GM23248 (cell line): ENCODE results near the gene MALL. TPM values are rescaled to one million over a fixed set of nuclear protein-coding genes. Genes with fewer than 3 reads are reported as not detected.
A peak's percentile ranks its signal among the peaks of the same experiment; 100 is the strongest.

Experiments
- DNase-seq: peaks from one replicate; pipeline ENCODE4 v3.0.0-alpha.2; 2015
- H2AFZ ChIP-seq: fragments of 200-600 bp; sonication (generic); 2 replicates; pipeline ENCODE4 v1.6.1; 2016; ENCODE audit warnings: antibody characterized with exemption
- H3F3A ChIP-seq: fragments of 200-600 bp; sonication (generic); 2 replicates; pipeline ENCODE4 v1.6.1; 2016; ENCODE audit warnings: mild to moderate bottlenecking, antibody characterized with exemption, mixed run types; ENCODE audit not compliant: insufficient read depth
- H3K27ac ChIP-seq: fragments of 200-600 bp; sonication (generic); 2 replicates; pipeline ENCODE4 v1.5.1; 2016; ENCODE audit warnings: mild to moderate bottlenecking
- H3K27me3 ChIP-seq: fragments of 200-600 bp; sonication (generic); replicated peaks from 2 replicates; pipeline ENCODE4 v1.6.1; 2016; ENCODE audit warnings: mild to moderate bottlenecking; ENCODE audit not compliant: insufficient read depth
- H3K36me3 ChIP-seq: fragments of 200-600 bp; sonication (generic); 2 replicates; pipeline ENCODE4 v1.6.1; 2016; ENCODE audit warnings: low read depth, mild to moderate bottlenecking
- H3K4me1 ChIP-seq: fragments of 200-600 bp; sonication (generic); 2 replicates; pipeline ENCODE4 v1.6.1; 2016; ENCODE audit warnings: mild to moderate bottlenecking; ENCODE audit not compliant: insufficient read depth
- H3K4me2 ChIP-seq: fragments of 200-600 bp; sonication (generic); one replicate; pipeline ENCODE4 v1.6.1; 2016; ENCODE audit warnings: mild to moderate bottlenecking; ENCODE audit not compliant: unreplicated experiment
- H3K4me3 ChIP-seq: fragments of 200-600 bp; sonication (generic); 2 replicates; pipeline ENCODE4 v1.5.1; 2016; ENCODE audit warnings: mild to moderate bottlenecking
- H3K79me2 ChIP-seq: fragments of 200-600 bp; sonication (generic); 2 replicates; pipeline ENCODE4 v1.6.1; 2016; ENCODE audit warnings: mild to moderate bottlenecking; ENCODE audit not compliant: insufficient read depth
- H3K9ac ChIP-seq: fragments of 200-600 bp; sonication (generic); 2 replicates; pipeline ENCODE4 v1.6.1; 2016; ENCODE audit warnings: mild to moderate bottlenecking
- H3K9me2 ChIP-seq: fragments of 200-600 bp; sonication (generic); 2 replicates; pipeline ENCODE4 v1.6.1; 2016; ENCODE audit warnings: mixed run types, mild to moderate bottlenecking, moderate library complexity; ENCODE audit not compliant: insufficient read depth
- H3K9me3 ChIP-seq: fragments of 200-600 bp; sonication (generic); one replicate; pipeline ENCODE4 v1.6.1; 2017; ENCODE audit warnings: low read depth
- H4K20me1 ChIP-seq: fragments of 200-600 bp; sonication (generic); 2 replicates; pipeline ENCODE4 v1.6.0; 2016; ENCODE audit not compliant: insufficient read depth
- EZH2 ChIP-seq: fragments of 200-600 bp; sonication (generic); IDR thresholded peaks from 2 replicates; pipeline ENCODE4 v1.6.1; 2018; ENCODE audit warnings: antibody characterized with exemption, mild to moderate bottlenecking; ENCODE audit not compliant: insufficient read depth, poor library complexity, severe bottlenecking
- EZH2phosphoT487 ChIP-seq: fragments of 200-600 bp; sonication (generic); IDR thresholded peaks from 2 replicates; pipeline ENCODE4 v1.6.1; 2018; ENCODE audit warnings: antibody characterized with exemption, moderate library complexity, mild to moderate bottlenecking, low read depth; ENCODE audit not compliant: insufficient read depth
- WGBS, 2 experiments: methylation state at CpG; one replicate each; pipeline ENCODE4 v1.1.6; 2015 to 2017; ENCODE audit warnings: low lambda C conversion rate in 2 of 2, low coverage in 1 of 2; ENCODE audit errors: missing lambda C conversion rate in 2 of 2; 5-methylcytosine and 5-hydroxymethylcytosine counted together
- in situ Hi-C: fragments of 300-500 bp; cut with MboI; formaldehyde crosslinking; loops from 2 replicates; pipeline ENCODE4 v1.15.0; 2020
- polyA plus RNA-seq: library from polyadenylated mRNA; unstranded; fragments of >200 nt; fragmentation: Nextera tagmentation; extraction: Ambion mirVana; gene quantifications from 2 replicates; pipeline ENCODE4 v1.2.1, GENCODE V29; 2016
- total RNA-seq: library from RNA; depleted of rRNA; stranded (reverse); fragments of >200 nt; shearing (Covaris generic); gene quantifications from 2 replicates; pipeline ENCODE4 v1.2.3, GENCODE V29; 2014

The MALL gene
- total and polyA plus RNA-seq, 2 experiments from 2014 or later: 43.7 to 61.6 TPM

- peak; percentile 13 for DNase-seq
- peaks cover 38% of the 10 kb centered on the region for H3K4me1 ChIP-seq
- H3K27me3 ChIP-seq: no peaks in the 10 kb centered on the region
- no peaks in the 10 kb centered on the region for H3K9me2 ChIP-seq
- H3K4me2 ChIP-seq: no peak overlapping the region
- no peaks in the 10 kb centered on the region for H3K79me2 ChIP-seq
- no peak overlapping the region for H2AFZ ChIP-seq
- H3K36me3 ChIP-seq: peaks cover 2% of the 10 kb centered on the region; the same call in 1 of the 2 replicates
- 95 to 100% methylated on average over 2 of the region's 2 CpGs for WGBS, 2 experiments
- H3K9ac ChIP-seq: no peak overlapping the region
- no peak overlapping the region for H3K4me3 ChIP-seq
- in situ Hi-C loops: no loop called here
- H3K27ac ChIP-seq: no peak overlapping the region
- no peaks in the 10 kb centered on the region for H4K20me1 ChIP-seq
- H3F3A ChIP-seq: peaks cover 49% of the 10 kb centered on the region
- TF ChIP-seq EZH2phosphoT487: no peak
- TF ChIP-seq EZH2: no peak
- H3K9me3 ChIP-seq: no peaks in the 10 kb centered on the region
These were observed 37.8 kb upstream of the MALL start for GRCh38 chr2:110153416-110153815.

GRCh38 chr2:110152943-110153342, 37.3 kb upstream of the MALL start:
- 62 to 63% methylated on average over 3 of the region's 3 CpGs for WGBS, 2 experiments
- Histone ChIP-seq H3K79me2 (no peaks in the 10 kb centered on the region), H3K36me3 (peaks cover 2% of the 10 kb centered on the region; the same call in 1 of the 2 replicates), H4K20me1 (no peaks in the 10 kb centered on the region), H3K27me3 (no peaks in the 10 kb centered on the region), H3K9me2 (no peaks in the 10 kb centered on the region), H3K9ac (no peak overlapping the region), H3K9me3 (no peaks in the 10 kb centered on the region), H3K27ac (no peak overlapping the region), H3K4me1 (peaks cover 38% of the 10 kb centered on the region), H3K4me2 (no peak overlapping the region), H3F3A (peaks cover 49% of the 10 kb centered on the region), H3K4me3 (no peak overlapping the region), H2AFZ (no peak overlapping the region)
- no peak for DNase-seq
- in situ Hi-C loops: no loop called here
- no peak for TF ChIP-seq EZH2phosphoT487

GRCh38 chr2:110149330-110150220, 34.0 kb upstream of the MALL start:
- peak; percentile 85 for DNase-seq
- no peaks in the 10 kb centered on the region for H3K9me2 ChIP-seq
- no peaks in the 10 kb centered on the region for H4K20me1 ChIP-seq
- H3K27me3 ChIP-seq: no peaks in the 10 kb centered on the region
- TF ChIP-seq EZH2phosphoT487: no peak
- TF ChIP-seq EZH2: no peak
- in situ Hi-C loops: no loop called here
- peak overlapping the region; percentile 15; the same call in 1 of the 2 replicates for H3K4me3 ChIP-seq
- peak overlapping the region; percentile 53 for H3K9ac ChIP-seq
- no peaks in the 10 kb centered on the region for H3K79me2 ChIP-seq
- H3F3A ChIP-seq: peaks cover 46% of the 10 kb centered on the region
- peaks cover 30% of the 10 kb centered on the region for H3K4me1 ChIP-seq
- H3K27ac ChIP-seq: peak overlapping the region; percentile 85
- H3K36me3 ChIP-seq: peaks cover 2% of the 10 kb centered on the region; the same call in 1 of the 2 replicates
- peak overlapping the region; percentile 59 for H2AFZ ChIP-seq
- 37% methylated on average over 6 of the region's 6 CpGs for WGBS, 2 experiments
- H3K9me3 ChIP-seq: no peaks in the 10 kb centered on the region
- H3K4me2 ChIP-seq: peak overlapping the region; percentile 66

GRCh38 chr2:110146945-110147332, 31.3 kb upstream of the MALL start:
- no peak overlapping the region for H3K9ac ChIP-seq
- no peak overlapping the region for H2AFZ ChIP-seq
- H3K4me2 ChIP-seq: no peak overlapping the region
- H4K20me1 ChIP-seq: no peaks in the 10 kb centered on the region
- DNase-seq: no peak
- no peak overlapping the region for H3K27ac ChIP-seq
- no peaks in the 10 kb centered on the region for H3K27me3 ChIP-seq
- no peaks in the 10 kb centered on the region for H3K36me3 ChIP-seq
- H3K79me2 ChIP-seq: no peaks in the 10 kb centered on the region
- WGBS, 2 experiments: 97% methylated on average over 2 of the region's 2 CpGs
- H3K9me3 ChIP-seq: no peaks in the 10 kb centered on the region
- no peak overlapping the region for H3K4me3 ChIP-seq
- TF ChIP-seq EZH2phosphoT487 (no peak), EZH2 (no peak)
- H3F3A ChIP-seq: peaks cover 24% of the 10 kb centered on the region
- no peaks in the 10 kb centered on the region for H3K9me2 ChIP-seq
- peaks cover 21% of the 10 kb centered on the region for H3K4me1 ChIP-seq
- in situ Hi-C loops: no loop called here
